Thyroid gland (tissue), 4 donors: Measurements from ENCODE around the gene VASH1. TPM values are rescaled to one million over a fixed set of nuclear protein-coding genes. Genes with fewer than 3 reads are reported as not detected.

Experiments used
- DNase-seq, 2 donors: peaks; one replicate each; pipeline ENCODE4 v3.0.0-alpha.2; 2019
- H3K27ac ChIP-seq, 3 donors: fragments of 200-600 bp; sonication (generic); 1 replicate in 2 of 3; 2 replicates in 1 of 3; pipeline ENCODE4 v1.5.1; 2016 to 2019; ENCODE audit warnings: mild to moderate bottlenecking in 1 of 3, moderate library complexity in 1 of 3
- H3K27me3 ChIP-seq: fragments of 200-600 bp; sonication (generic); one replicate; pipeline ENCODE4 v1.5.1; 2019
- H3K36me3 ChIP-seq, 2 donors: fragments of 200-600 bp; sonication (generic); one replicate each; pipeline ENCODE4 v1.5.1; 2016 to 2019
- H3K4me1 ChIP-seq, 2 donors: fragments of 200-600 bp; sonication (generic); one replicate each; pipeline ENCODE4 v1.5.1; 2017 to 2019
- H3K4me3 ChIP-seq, 3 donors: fragments of 200-600 bp; sonication (generic); replicated peaks in 1 of 3; 1 replicate in 2 of 3; 2 replicates in 1 of 3; pipeline ENCODE4 v1.5.1; 2016; ENCODE audit warnings: mild to moderate bottlenecking in 1 of 3
- H3K9me3 ChIP-seq: fragments of 200-600 bp; sonication (generic); one replicate; pipeline ENCODE4 v1.5.1; 2017
- CTCF ChIP-seq, 6 experiments: fragments of 200-600 bp in 3 of 6; fragments of 450-650 bp in 3 of 6; sonication (generic) in 3 of 6; IDR thresholded peaks; one replicate each; pipeline ENCODE4 v1.5.1; 2016 to 2019; ENCODE audit warnings: antibody characterized with exemption in 6 of 6, mild to moderate bottlenecking in 2 of 6, inconsistent platforms in 1 of 6, moderate library complexity in 1 of 6
- POLR2A ChIP-seq, 2 donors: fragments of 450-650 bp; IDR thresholded peaks; one replicate each; pipeline ENCODE4 v1.6.1; 2017; ENCODE audit warnings: antibody characterized with exemption in 2 of 2, mild to moderate bottlenecking in 2 of 2, moderate library complexity in 1 of 2
- WGBS, 2 donors: methylation state at CpG; one replicate each; pipeline ENCODE4 v1.1.5; 2017; 5-methylcytosine and 5-hydroxymethylcytosine counted together
- intact Hi-C: fragments of 100-400 bp; cut with DNase I; formaldehyde crosslinking; loops from one replicate; pipeline ENCODE4 v1.15.1; 2023
- total RNA-seq, 4 donors: library from RNA; depleted of rRNA; stranded (reverse); fragments of >200 nt; gene quantifications; one replicate each; pipeline ENCODE4 v1.2.3, GENCODE V29; 2016

The VASH1 gene
- total RNA-seq, 4 donors from 2014 or later, result 2.3 to 5.0 (median 3.1) TPM

GRCh38 chr14:76808011-76808410 is 46.7 kb downstream of the VASH1 start:
- peaks cover 9 to 25% of the 10 kb centered on the region in 2 donors for H3K36me3 ChIP-seq
- WGBS, 2 donors, result 87 to 93% methylated on average over 1 of the region's 1 CpG
- DNase-seq, result no peak

DNA sequence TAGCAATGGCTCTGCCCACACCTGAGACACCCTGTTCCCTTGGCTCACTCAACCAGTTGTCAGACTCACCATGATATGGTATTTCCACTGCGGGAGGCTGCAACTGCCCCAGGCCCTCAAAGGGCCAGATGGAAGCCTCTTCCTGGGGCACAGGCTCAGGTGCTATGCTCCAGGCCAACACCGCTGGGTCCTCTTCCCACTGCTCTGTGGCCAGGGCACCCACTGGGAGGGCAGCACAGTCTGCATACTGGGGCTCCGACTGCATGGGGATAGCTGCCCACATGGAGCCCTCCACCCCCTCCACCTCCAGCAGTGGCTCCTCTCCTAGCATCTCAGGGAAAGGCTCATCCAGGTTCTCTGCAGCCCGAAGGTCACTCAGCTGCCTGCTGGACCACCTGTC is 47.7 kb downstream of the VASH1 start:
- Histone ChIP-seq H3K4me3 (no peak overlapping the region), H3K4me1 (peaks cover 0 to 17% of the 10 kb centered on the region in 2 donors), H3K27me3 (no peaks in the 10 kb centered on the region), H3K9me3 (no peaks in the 10 kb centered on the region), H3K36me3 (peaks cover 0 to 15% of the 10 kb centered on the region in 2 donors), H3K27ac (no peak overlapping the region)
- intact Hi-C loops, result no loop called here
- DNase-seq, result no peak
- no peak for TF ChIP-seq POLR2A (IDR thresholded peaks at IDR 0.05)
- no peak for TF ChIP-seq CTCF (IDR thresholded peaks at IDR 0.05)
- WGBS, 2 donors, result 89 to 97% methylated on average over 3 to 4 of the region's 4 CpGs

More at GRCh38 chr14:76808011-76808410, 46.7 kb downstream of the VASH1 start:
- Histone ChIP-seq H3K4me3 (no peak overlapping the region), H3K27me3 (no peaks in the 10 kb centered on the region), H3K27ac (no peak overlapping the region), H3K9me3 (no peaks in the 10 kb centered on the region), H3K4me1 (peaks cover 0 to 16% of the 10 kb centered on the region in 2 donors)
- intact Hi-C loops, result no loop called here
- no peak for TF ChIP-seq POLR2A (IDR thresholded peaks at IDR 0.05)
- TF ChIP-seq CTCF (IDR thresholded peaks at IDR 0.05), result no peak

GRCh38 chr14:76810525-76810924 is 49.3 kb downstream of the VASH1 start:
- H3K4me1 ChIP-seq, result peaks cover 0 to 17% of the 10 kb centered on the region in 2 donors
- H3K4me3 ChIP-seq, result no peak overlapping the region
- H3K36me3 ChIP-seq, result peaks cover 0 to 12% of the 10 kb centered on the region in 2 donors
- intact Hi-C loops, result no loop called here
- H3K27me3 ChIP-seq, result no peaks in the 10 kb centered on the region
- no peak for DNase-seq
- no peak overlapping the region for H3K27ac ChIP-seq
- 51 to 59% methylated on average over 3 of the region's 3 CpGs for WGBS, 2 donors
- H3K9me3 ChIP-seq, result no peaks in the 10 kb centered on the region
- no peak for TF ChIP-seq POLR2A (IDR thresholded peaks at IDR 0.05)
- no peak for TF ChIP-seq CTCF (IDR thresholded peaks at IDR 0.05)

DNA sequence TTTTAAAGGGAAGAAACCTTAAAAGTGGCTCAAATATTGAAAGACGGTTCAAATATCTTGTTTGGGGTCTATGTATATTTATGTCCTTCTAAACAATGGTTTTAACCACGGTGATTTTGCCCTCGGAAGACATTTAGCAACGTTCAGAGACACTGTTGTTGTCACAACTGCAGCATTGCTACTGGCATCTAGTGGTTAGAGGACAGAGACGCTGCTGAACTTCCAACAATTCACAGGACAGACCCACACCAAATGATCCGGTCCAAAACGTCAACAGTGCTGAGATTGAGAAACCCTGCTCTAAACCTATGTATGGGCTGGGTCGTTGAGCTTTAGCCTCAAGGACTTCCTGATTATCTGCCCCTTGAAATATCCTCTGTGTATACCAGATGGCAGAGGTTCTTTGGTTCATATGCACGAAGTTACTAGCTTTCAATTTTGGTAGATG is 49.7 kb downstream of the VASH1 start:
- WGBS, 2 donors, result 7 to 13% methylated on average over 9 of the region's 9 CpGs
- TF ChIP-seq CTCF (IDR thresholded peaks at IDR 0.05) (peak in 1 of 6 experiments; percentile 41), POLR2A (IDR thresholded peaks at IDR 0.05) (no peak)
- Histone ChIP-seq H3K36me3 (peaks cover 0 to 12% of the 10 kb centered on the region in 2 donors), H3K4me1 (peaks cover 0 to 17% of the 10 kb centered on the region in 2 donors), H3K4me3 (no peak overlapping the region), H3K9me3 (no peaks in the 10 kb centered on the region), H3K27ac (peak overlapping the region in 1 of 3 donors; percentile 88), H3K27me3 (no peaks in the 10 kb centered on the region)
- no peak for DNase-seq
- intact Hi-C loops, result no loop called here

GRCh38 chr14:76811561-76811960 is 50.3 kb downstream of the VASH1 start:
- Histone ChIP-seq H3K4me1 (peaks cover 0 to 17% of the 10 kb centered on the region in 2 donors), H3K4me3 (peak overlapping the region in 2 of 3 donors; percentile 31 to 77), H3K27ac (peak overlapping the region in 1 of 3 donors; percentile 88), H3K27me3 (no peaks in the 10 kb centered on the region), H3K9me3 (no peaks in the 10 kb centered on the region), H3K36me3 (peaks cover 0 to 8% of the 10 kb centered on the region in 2 donors)
- TF ChIP-seq POLR2A (IDR thresholded peaks at IDR 0.05) (no peak), CTCF (IDR thresholded peaks at IDR 0.05) (no peak)
- intact Hi-C loops, result no loop called here
- WGBS, 2 donors, result 69 to 72% methylated on average over 4 of the region's 4 CpGs
- DNase-seq, result no peak
